Neural progenitor cell (in vitro differentiated cells): ENCODE data around the gene TCTN3. TPM values are rescaled to one million over a fixed set of nuclear protein-coding genes. Genes with fewer than 3 reads are reported as not detected.

Experiments used
- DNase-seq: peaks from one replicate; pipeline ENCODE4 v3.0.0-alpha.2; 2016; ENCODE audit warnings: low spot score
- H2AFZ ChIP-seq: fragments of 200-600 bp; sonication (generic); replicated peaks from 2 replicates; pipeline ENCODE4 v1.6.1; 2016; ENCODE audit warnings: antibody characterized with exemption
- H3F3A ChIP-seq: fragments of 200-600 bp; sonication (generic); 2 replicates; pipeline ENCODE4 v1.6.1; 2016; ENCODE audit warnings: antibody characterized with exemption, low read depth
- H3K27ac ChIP-seq: fragments of 200-600 bp; sonication (generic); 2 replicates; pipeline ENCODE4 v1.5.1; 2016; ENCODE audit warnings: mild to moderate bottlenecking
- H3K27me3 ChIP-seq: fragments of 200-600 bp; sonication (generic); 2 replicates; pipeline ENCODE4 v1.6.1; 2016; ENCODE audit warnings: mild to moderate bottlenecking, moderate library complexity
- H3K36me3 ChIP-seq: fragments of 200-600 bp; sonication (generic); 2 replicates; pipeline ENCODE4 v1.5.1; 2016
- H3K4me1 ChIP-seq: fragments of 200-600 bp; sonication (generic); 2 replicates; pipeline ENCODE4 v1.6.1; 2016; ENCODE audit warnings: mixed run types
- H3K4me2 ChIP-seq: fragments of 200-600 bp; sonication (generic); 2 replicates; pipeline ENCODE4 v1.6.1; 2016
- H3K4me3 ChIP-seq: fragments of 200-600 bp; sonication (generic); 2 replicates; pipeline ENCODE4 v1.5.1; 2016
- H3K79me2 ChIP-seq: fragments of 200-600 bp; sonication (generic); 2 replicates; pipeline ENCODE4 v1.6.1; 2016; ENCODE audit warnings: low read depth
- H3K9ac ChIP-seq: fragments of 200-600 bp; sonication (generic); 2 replicates; pipeline ENCODE4 v1.6.1; 2016
- H3K9me3 ChIP-seq: fragments of 200-600 bp; sonication (generic); 2 replicates; pipeline ENCODE4 v1.5.1; 2016; ENCODE audit warnings: low read depth
- H4K20me1 ChIP-seq: fragments of 200-600 bp; sonication (generic); 2 replicates; pipeline ENCODE4 v1.6.1; 2016; ENCODE audit warnings: low read depth
- H3K27ac Mint-ChIP-seq: 3 replicates; pipeline ENCODE4 v1.8.0; 2021; ENCODE audit warnings: mixed read lengths
- H3K27me3 Mint-ChIP-seq: 2 replicates; pipeline ENCODE4 v1.8.0; 2022; ENCODE audit warnings: low read depth, mild to moderate bottlenecking, inconsistent platforms, moderate library complexity, mixed read lengths; ENCODE audit not compliant: insufficient read depth
- H3K36me3 Mint-ChIP-seq: 3 replicates; pipeline ENCODE4 v1.8.0; 2021; ENCODE audit warnings: mixed read lengths
- H3K4me1 Mint-ChIP-seq: 3 replicates; pipeline ENCODE4 v1.8.0; 2021; ENCODE audit warnings: mixed read lengths
- H3K4me3 Mint-ChIP-seq: 3 replicates; pipeline ENCODE4 v1.8.0; 2021; ENCODE audit warnings: mild to moderate bottlenecking, moderate library complexity, mixed read lengths
- H3K9me3 Mint-ChIP-seq: 3 replicates; pipeline ENCODE4 v1.8.0; 2020; ENCODE audit warnings: mixed read lengths
- CTCF ChIP-seq: fragments of 200-600 bp; sonication (generic); IDR thresholded peaks from 2 replicates; pipeline ENCODE4 v1.5.1; 2017; ENCODE audit warnings: antibody characterized with exemption, mild to moderate bottlenecking
- EZH2 ChIP-seq: fragments of 200-600 bp; sonication (generic); IDR thresholded peaks from 2 replicates; pipeline ENCODE4 v1.6.1; 2017; ENCODE audit warnings: antibody characterized with exemption, mild to moderate bottlenecking, moderate library complexity
- EZH2phosphoT487 ChIP-seq: fragments of 200-600 bp; sonication (generic); IDR thresholded peaks from 2 replicates; pipeline ENCODE4 v1.6.1; 2017; ENCODE audit warnings: antibody characterized with exemption
- total RNA-seq: library from RNA; depleted of rRNA; stranded (reverse); fragments of >200 nt; gene quantifications from 2 replicates; pipeline ENCODE4 v1.2.3, GENCODE V29; 2015; ENCODE audit warnings: low replicate concordance

TCTN3 gene
- total RNA-seq, 1 donor from 2014 or later, result 45.9 TPM

- Histone ChIP-seq H3K27ac (no peak overlapping the region), H3K9ac (no peak overlapping the region), H2AFZ (peak overlapping the region; percentile 45), H3K4me1 (peaks cover 13% of the 10 kb centered on the region), H3K9me3 (no peaks in the 10 kb centered on the region), H3K27me3 (no peaks in the 10 kb centered on the region), H3K36me3 (peaks cover 5% of the 10 kb centered on the region), H3F3A (no peaks in the 10 kb centered on the region), H3K4me3 (no peak overlapping the region), H3K79me2 (peaks cover 33% of the 10 kb centered on the region), H3K4me2 (no peak overlapping the region), H4K20me1 (no peaks in the 10 kb centered on the region)
- Mint-ChIP-seq H3K4me1 (peaks cover 12% of the 10 kb centered on the region), H3K9me3 (peaks cover 11% of the 10 kb centered on the region), H3K27ac (no peak overlapping the region), H3K4me3 (peak overlapping the region; percentile 98), H3K27me3 (no peaks in the 10 kb centered on the region), H3K36me3 (peaks cover 6% of the 10 kb centered on the region)
- no peak for DNase-seq
- no peak for TF ChIP-seq CTCF
- TF ChIP-seq EZH2phosphoT487, result no peak
- TF ChIP-seq EZH2, result no peak
Measured at GRCh38 chr10:95694665-95695064, 938 bp upstream of the TCTN3 start.

- H3K27me3 Mint-ChIP-seq, result no peaks in the 10 kb centered on the region
- Histone ChIP-seq H3K9ac (peak overlapping the region; percentile 93), H3K36me3 (peaks cover 5% of the 10 kb centered on the region), H3F3A (no peaks in the 10 kb centered on the region), H3K27ac (peak overlapping the region; percentile 51), H2AFZ (peak overlapping the region; percentile 96), H3K27me3 (no peaks in the 10 kb centered on the region), H3K79me2 (peaks cover 33% of the 10 kb centered on the region), H3K4me1 (peaks cover 13% of the 10 kb centered on the region), H3K4me2 (peak overlapping the region; percentile 84), H3K4me3 (peak overlapping the region; percentile 91), H3K9me3 (no peaks in the 10 kb centered on the region), H4K20me1 (no peaks in the 10 kb centered on the region)
- TF ChIP-seq EZH2phosphoT487 (no peak), CTCF (no peak), EZH2 (no peak)
- H3K4me1 Mint-ChIP-seq, result peaks cover 12% of the 10 kb centered on the region
- H3K4me3 Mint-ChIP-seq, result peak overlapping the region; percentile 98
- peaks cover 5% of the 10 kb centered on the region for H3K9me3 Mint-ChIP-seq
- peak overlapping the region; percentile 95 for H3K27ac Mint-ChIP-seq
- peaks cover 9% of the 10 kb centered on the region for H3K36me3 Mint-ChIP-seq
- DNase-seq, result peak; percentile 13
Measured at GRCh38 chr10:95693071-95693667, 558 bp downstream of the TCTN3 start.

- H3K27ac Mint-ChIP-seq, result no peak overlapping the region
- Histone ChIP-seq H3K36me3 (peaks cover 17% of the 10 kb centered on the region), H3K4me1 (peaks cover 13% of the 10 kb centered on the region), H2AFZ (no peak overlapping the region), H3K4me2 (no peak overlapping the region), H3K4me3 (no peak overlapping the region), H3K9me3 (no peaks in the 10 kb centered on the region), H3K27me3 (no peaks in the 10 kb centered on the region), H3F3A (no peaks in the 10 kb centered on the region), H3K79me2 (peaks cover 33% of the 10 kb centered on the region), H3K27ac (no peak overlapping the region), H3K9ac (no peak overlapping the region), H4K20me1 (no peaks in the 10 kb centered on the region)
- DNase-seq, result no peak
- no peak for TF ChIP-seq EZH2phosphoT487
- TF ChIP-seq CTCF, result no peak
- no peak for TF ChIP-seq EZH2
- H3K4me1 Mint-ChIP-seq, result peaks cover 12% of the 10 kb centered on the region
- H3K9me3 Mint-ChIP-seq, result no peaks in the 10 kb centered on the region
- no peak overlapping the region for H3K4me3 Mint-ChIP-seq
- H3K36me3 Mint-ChIP-seq, result peaks cover 12% of the 10 kb centered on the region
- H3K27me3 Mint-ChIP-seq, result no peaks in the 10 kb centered on the region
Measured at GRCh38 chr10:95691281-95691680, 2.4 kb downstream of the TCTN3 start.
